Stimulated activated CD4-positive, alpha-beta T cell treated with anti-CD3 and anti-CD28 coated beads, Interleukin-2, amount 100 ng/mL, for 48 hours (primary cell): ENCODE results near the gene TMEM135.
"Not testable (repeated sequence)": the region's sequence is repeated elsewhere in the genome, so short reads cannot be mapped to it uniquely, and the experiment has no call there.

Source experiments
- DNase-seq, 2 donors: peaks; one replicate each; pipeline ENCODE4 v3.0.0-alpha.2; 2020

TMEM135 gene

DNA sequence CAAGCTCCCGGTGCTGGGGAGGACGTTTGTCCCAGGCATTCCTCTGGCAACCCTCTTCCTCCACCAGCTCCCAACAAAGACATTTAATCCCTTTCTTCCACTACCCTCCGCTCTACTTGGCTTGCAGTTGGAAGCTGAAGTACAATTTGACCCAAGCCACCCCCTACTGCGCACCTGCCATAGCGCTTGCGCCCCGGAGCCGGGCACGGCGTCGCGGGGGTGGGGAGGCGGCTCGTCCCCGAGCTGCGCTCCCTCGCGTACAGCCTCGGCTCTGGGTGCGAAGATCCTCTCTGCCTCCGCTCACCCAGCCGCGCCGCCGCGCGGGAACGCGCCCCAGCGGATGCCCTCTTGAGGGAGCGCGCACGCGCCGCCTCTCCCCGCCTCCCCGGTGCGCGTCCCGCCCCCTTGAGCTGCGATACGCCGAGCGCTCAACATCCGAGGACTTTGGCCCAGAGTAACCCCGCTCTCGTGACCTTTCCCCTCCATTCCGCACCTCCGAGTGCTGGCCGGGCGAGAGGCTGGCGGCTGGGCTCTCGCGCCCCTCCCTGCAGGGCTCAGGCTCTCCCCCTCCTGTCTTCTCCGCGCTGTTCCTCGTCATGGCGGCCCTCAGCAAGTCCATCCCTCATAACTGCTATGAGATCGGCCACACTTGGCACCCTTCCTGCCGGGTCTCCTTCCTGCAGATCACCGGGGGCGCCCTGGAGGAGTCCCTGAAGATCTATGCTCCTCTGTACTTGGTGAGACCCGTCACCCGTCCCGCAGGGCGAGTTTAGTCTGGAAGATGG is at the start of gene TMEM135:
Gene TMEM135 (plus strand): TSS at position 485 of the 785 bp plus-strand sequence. CDS start 112 bp downstream, at position 597.
- peak; percentile 92 to 95 for DNase-seq

DNA sequence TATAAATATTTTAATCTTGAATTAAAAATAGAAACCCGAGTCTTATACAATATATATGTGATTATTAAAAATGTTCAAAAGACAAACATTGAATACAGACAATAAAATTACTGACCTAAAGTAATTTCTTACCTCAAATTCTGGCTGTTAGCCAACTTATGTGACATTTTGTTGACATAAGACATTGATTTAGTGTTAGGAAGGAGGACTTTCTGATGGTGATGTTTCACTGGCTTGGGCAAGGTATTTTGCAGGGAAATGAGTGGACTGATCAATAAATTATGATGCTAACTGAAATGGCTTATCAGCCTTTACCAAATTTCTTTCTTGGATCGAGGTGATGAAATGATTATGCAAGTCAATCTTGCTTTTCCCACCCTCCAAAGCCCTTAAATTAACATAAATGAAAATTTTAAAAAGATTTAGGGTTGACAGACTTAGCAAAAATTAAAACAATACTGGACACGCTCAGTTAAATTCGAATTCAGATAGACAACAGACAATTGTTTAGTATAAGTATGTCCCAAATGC is 49.3 kb upstream of the TMEM135 start:
- no peak for DNase-seq

DNA sequence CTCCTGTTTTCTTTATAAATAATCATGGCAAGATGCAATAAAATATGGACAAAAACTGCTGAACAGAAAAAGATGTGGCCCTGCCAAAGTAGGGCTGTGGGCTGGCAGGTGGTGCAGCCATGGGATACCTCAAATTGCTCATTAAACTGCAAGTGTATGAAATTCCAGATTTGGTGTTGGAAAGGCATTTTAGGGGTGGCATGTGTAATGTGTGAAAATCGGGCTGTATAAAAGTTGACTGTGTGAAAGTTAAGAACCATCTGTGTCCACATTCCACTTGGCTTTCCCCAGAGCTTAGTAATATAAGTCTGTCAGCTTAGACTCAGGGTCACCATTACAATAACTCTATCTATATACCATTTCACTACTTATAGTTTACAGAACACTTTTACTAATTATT is 47.7 kb upstream of the TMEM135 start:
- DNase-seq, result no peak

DNA sequence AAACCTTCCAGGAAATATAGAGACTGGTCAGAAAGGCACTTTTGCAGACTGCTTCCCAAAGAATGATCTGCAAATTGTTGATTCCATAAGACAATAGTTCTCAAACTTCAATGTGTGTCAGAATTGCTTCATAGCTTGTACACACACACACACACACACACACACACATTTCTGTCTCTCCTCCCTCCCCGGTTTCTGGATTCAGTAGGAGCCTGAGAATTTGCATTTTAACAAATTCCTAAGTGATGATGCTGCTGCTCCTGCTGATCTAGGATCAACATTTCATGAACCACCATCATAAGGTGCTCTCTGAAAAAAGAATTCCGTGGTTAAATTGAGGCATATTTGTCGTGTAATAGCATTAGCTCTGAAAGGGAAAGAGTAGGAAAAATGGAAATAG is 47.2 kb upstream of the TMEM135 start:
- DNase-seq, result no peak

DNA sequence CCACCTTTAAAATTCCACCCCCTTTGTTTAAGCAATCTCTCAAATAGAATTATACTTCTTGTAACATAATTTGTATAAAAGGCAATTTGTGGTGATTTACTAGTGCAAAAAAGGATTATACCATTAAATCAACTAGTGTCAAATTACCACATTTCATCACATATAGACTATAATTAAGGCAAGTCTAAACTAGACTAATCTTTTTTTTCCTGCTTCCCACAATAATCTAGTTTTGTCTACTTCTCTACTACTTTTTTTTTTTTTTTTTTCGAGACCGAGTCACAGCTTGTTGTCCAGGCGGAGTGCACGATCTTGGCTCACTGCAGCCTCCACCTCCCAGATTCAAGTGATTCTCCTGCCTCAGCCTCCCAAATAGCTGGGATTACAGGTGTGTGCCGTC is 46.4 kb upstream of the TMEM135 start:
- DNase-seq, result no peak

DNA sequence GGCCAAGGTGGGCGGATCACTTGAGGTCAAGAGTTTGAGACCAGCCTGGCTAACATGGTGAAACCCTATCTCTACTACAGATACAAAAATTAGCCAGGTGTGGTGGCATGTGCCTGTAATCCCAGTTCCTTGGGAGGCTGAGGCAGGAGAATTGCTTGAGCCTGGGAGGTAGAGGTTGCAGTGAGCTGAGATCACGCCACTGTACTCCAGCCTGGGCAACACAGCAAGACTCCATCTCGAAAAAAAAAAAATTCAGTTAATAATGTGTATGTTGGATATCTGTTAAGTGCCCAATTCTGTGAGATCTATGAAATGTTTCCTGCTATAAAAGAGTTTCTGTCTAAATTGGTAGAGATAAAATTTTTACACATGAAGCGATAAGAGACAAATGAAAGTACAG is 45.4 kb upstream of the TMEM135 start:
- DNase-seq, result not testable (repeated sequence)

DNA sequence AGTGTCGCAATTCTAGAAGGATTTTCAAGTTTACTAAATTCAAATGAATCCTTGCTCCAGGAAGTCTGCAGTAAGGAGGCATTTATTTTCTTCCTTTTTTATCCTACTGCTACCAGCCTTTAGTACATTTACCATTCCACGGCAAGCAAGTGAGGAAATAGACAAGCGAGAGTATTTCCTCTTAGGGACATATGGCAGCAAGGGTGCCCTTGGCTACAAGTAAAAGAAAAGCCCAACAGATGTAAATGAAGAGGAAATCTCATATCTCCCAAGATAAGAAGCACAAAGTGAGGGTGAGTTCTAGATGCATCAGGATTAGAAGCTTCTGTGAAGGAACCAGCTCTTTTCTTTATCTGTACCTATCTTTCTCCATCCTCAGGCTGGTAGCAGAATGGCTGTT is 44.7 kb upstream of the TMEM135 start:
- DNase-seq, result no peak

DNA sequence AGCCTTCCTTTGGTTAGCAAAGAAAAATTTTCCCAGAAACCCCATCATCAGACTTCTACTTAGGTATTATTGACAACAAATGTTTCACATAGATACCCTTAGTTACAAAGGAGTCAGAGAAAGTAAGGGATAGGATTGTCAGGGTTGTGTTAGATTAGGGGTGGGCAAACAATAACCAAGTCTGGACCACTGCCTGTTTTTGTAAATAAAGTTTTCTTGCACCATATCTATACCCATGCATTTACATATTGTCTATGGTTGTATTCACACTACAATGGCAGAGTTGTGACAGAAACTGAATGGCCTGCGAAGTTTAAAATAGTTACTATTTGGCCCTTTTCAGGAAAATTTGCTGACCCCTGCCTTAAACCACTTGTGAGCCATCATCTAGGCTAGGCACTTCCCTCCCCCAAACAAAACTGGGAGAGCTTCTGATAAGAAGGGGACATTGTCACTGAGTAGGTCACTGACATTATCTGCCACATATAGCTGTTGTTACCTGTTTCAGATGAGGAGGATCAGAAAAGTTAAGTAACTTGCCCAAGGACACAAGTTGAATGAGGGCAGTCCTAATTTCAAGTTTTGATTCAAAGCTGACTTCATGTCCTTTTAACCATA is 40.7 kb upstream of the TMEM135 start:
- no peak for DNase-seq

DNA sequence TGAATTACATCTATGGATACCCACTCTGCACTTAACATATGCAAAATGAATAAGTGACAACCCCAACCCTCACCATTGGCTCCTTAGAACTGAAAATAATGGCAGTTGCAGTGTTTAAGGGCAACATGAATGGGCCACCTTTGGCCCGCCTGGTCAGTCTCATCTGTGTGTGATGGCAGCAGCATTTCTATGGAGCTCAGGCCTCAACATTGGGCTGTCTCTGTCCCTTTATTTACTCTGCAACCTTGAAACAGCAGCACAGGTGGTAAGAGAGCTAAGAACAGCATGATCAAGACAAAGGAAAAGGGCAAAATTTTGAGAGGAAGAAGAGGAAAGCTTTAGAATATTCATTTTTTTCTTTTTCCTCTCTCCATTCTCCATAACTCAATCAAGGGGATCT is 38.3 kb upstream of the TMEM135 start:
- no peak for DNase-seq

DNA sequence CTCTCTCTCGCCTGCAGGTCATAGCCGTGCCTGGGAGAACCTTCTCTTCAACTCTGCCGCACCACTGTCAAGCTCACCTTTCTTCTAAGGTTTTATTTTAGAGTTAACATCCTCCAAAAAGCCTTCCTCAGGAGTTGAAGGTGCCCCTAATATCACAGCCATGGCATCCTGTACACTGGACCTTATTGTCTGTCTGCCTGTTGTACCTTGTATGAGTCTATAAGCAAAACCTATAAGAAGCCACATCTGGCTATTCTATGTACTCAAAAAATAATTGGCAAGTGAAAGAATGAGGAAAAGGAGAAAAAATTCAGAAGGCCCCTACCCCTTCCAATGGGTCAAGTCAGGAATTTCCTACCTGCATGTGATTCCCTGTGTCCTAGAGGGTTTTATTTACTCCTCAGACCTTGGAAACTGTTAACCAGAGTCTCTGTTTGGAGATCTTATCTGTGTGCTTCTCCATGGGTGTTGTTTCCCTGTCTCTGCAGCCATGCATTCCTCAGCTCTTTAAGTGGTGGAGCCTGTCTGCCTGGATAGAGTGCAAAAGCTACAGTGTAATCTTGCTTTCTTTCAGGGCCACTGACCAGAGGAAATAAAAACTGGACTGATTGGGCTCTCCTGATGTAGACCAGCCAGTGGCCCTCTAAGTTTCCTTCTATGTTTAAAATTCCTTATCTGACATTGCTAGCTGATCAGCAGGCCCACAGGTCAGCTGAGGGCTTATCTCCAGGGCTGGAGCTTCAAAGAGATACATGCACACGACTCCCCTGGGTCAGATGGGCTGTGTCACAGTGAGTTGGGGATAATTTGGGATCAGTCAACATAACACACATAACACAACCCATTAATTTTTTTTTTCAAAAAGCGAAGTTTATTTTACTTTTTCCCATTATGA is 37.6 kb upstream of the TMEM135 start:
- no peak for DNase-seq

DNA sequence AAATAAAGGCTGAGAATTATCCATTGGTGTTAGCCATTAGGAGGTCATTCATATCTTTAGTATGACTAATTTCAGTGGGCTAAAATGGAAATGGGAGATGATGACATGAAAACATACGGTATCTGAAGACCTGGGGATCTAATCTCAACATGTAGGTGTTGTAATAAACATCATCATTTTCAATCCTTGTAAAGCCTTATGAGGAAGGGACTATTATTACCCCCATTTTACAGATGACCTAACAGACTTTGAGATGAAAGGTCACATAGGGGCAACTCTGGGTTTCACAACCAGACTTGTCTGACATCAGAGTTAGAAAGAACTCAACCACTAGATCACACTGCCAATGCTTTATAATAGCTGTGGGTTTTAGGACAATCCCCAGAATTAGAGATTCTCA is 34.8 kb upstream of the TMEM135 start:
- no peak for DNase-seq

DNA sequence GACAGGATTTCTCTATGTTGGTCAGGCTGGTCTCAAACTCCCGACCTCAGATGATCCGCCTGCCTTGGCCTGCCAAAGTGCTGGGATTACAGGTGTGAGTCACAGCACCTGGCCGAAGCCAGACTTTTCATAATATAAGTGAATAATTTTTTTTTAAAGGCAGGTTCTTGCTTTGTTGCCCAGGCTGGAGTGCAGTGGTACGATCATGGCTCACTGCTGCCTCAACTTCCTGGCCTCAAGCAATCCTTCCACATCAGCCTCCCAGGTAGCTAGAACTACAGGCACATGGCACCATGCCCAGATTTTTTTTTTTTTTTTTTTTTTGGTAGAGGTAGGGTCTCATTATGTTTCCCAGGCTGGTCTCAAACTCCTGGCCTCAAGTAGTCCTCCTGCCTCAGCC is 33.5 kb upstream of the TMEM135 start:
- not testable (repeated sequence) for DNase-seq

DNA sequence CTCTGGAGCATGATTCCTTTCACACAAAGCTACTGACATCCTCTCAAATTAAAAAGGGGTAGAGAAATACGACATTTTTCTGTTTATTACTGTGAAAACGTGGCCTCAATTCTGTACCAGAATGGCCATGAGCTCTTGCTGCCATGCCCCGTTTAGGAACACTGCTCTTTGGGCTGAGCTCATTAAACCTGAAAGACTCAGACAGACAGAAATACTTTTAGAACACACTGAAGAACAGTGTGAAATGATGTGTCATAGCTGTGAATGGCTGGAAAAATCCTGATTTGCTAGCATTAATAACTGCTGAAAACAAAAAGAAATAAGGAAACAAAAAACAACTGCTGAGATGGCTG is 32.2 kb upstream of the TMEM135 start:
- no peak for DNase-seq

DNA sequence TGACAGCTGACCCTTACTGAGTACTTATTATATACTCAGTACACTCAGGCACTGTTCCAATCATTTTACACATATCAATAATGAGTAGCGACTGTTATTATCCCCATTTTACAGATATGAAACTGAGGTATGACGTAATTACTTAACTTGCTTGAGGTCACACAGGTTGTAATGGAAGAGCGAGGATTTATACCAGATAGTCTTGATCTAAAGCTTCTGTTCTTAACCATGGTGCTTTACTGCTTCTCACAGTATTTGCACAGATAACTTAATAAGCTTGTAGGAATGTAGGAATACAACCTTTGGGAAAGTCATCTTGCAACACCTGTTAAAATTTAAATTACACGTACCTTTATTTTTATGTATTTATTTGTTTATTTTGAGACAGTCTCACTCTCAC is 31.7 kb upstream of the TMEM135 start:
- DNase-seq, result no peak

DNA sequence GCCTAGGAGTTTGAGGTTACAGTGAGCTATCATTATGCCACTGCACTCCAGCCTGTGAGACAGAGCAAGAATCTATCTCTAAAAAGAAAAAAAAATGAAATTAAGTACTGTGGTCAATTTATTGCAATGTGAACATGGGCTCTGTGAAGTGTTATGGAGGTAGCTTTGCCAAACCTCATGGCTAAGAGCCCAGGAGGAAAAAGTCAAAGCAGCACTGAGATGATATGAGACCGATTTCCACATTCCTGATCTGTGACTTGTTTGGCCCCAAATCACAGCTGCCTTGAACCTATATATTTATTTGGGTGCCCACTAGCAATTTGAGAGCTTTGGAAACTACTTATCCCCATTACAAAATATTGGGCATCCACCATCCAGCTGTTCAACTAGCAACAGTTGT is 29.8 kb upstream of the TMEM135 start:
- no peak for DNase-seq

DNA sequence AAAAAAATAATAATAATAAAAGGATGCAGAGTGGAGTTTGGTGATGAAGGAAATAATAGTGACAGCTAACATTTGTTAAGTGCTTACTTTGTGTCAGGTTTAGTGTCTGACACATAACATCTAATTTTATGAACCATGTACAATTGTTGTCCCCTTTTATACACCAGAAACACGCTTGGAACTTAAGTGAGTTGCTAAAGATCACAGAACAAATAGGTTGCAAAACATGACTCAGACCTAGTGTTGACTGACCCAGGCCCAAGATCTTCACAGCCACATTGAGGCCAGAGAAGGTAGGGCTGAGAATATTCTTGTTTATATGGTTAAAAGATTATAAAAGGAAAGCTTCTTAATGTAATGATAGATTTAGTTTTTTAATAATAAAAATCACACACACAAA is 25.6 kb upstream of the TMEM135 start:
- no peak for DNase-seq

DNA sequence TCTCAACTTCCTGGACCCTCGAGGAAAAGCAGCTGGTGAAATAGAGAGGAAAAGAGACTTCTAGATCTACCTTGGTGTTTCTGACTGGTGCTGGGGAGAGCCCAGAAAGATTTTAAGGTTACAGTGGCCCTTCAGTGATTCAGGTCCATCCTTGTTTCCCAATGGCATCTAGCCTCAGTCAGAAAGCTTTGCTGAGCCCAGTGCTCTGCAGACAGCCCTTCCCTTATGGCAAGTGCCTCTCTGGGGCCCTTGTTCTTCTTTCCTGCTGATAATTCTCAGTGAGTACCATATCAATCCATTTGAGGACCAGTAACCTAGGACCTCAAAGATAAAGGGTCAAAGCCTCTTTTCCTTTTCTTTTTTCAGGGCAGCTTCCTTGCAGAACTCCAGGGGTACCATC is 25.1 kb upstream of the TMEM135 start:
- no peak for DNase-seq

DNA sequence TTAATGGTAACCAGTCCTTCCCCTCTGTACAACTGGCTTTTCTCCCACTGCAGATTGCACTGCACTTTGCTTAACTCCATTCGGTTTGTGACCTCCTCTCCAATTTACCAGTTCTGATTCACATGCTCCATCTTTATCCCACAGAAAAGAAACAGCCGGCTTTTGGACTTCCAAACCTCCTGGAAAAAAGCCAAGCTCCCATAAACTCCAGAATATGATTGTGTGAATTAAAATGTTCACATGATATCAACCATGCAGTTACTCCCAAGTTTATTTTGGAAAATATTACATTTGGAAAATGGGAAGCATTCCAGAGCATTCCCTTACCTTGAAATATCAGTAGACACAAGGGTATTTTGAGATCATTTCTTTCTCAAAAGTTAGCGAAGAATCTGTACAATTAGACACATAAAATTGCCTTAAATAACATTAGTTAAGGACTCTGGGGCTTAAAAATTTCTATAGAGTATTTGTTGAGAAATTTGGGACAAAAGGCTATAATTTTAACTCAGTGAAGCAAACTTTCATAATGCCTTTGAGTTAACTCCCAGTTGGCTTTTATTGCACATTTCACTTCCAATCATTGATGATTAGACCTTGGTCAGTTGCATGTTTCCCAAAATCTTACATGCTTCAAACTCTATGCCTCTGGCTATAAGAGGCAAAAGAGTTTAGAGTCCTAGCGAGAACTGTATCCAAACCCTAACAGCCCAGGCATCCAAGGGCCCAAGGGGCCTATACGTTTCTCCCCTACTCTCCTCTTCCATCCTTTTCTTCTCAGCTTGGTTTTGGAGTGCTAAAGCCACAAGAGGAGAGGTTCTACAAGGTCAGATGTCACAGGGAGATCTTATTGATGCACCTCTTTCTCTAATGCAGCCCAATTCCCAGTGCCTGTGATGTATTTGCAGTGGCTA is 23.6 kb upstream of the TMEM135 start:
- DNase-seq, result no peak

DNA sequence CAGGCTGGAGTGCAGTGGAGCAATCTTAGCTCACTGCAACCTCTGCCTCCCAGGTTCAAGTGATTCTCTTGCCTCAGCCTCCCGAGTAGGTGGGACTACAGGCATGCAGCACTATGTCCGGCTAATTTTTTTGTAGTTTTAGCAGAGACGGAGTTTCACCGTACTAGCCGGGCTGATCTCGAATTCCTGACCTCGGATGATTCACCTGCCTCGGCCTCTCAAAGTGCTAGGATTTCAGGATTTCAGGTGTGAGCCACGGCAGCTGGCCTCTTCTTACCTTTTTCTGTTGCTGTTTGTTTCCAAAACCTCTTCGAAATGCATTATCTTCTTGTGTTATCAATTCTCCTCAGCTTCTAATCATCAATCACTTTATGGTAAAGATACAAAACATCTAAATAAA is 22.1 kb upstream of the TMEM135 start:
- no peak for DNase-seq

DNA sequence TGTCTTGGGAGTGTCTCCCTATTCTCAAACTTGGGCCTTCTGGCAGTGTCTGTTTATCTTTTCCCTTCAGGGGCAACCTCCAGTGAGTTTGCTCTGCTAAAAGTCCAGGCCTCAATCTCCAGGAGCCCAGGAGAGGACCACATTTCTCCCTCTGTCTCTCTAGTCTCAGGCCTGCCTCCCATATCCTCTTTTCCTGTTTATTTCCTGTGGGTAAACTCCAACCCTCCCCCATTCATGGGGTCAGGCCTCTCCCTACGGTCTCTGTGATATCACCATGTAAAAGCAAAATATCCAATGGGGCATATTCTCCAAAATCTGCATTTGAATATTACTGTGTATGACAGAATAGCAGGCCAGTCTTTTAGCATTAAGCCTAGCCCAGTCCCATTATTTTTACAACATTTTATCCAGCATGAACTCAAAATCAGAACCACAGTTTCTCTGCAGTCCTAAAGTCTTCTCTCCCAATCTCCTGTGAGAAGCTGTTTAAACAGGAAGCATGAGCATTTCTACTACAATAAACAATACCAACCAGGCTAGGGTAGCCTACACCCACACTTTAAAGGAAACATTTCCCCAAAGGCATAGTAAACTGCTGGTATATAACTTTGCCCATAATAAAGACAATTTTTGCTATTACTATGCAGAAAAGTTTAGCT is 18.0 kb upstream of the TMEM135 start:
- no peak for DNase-seq

DNA sequence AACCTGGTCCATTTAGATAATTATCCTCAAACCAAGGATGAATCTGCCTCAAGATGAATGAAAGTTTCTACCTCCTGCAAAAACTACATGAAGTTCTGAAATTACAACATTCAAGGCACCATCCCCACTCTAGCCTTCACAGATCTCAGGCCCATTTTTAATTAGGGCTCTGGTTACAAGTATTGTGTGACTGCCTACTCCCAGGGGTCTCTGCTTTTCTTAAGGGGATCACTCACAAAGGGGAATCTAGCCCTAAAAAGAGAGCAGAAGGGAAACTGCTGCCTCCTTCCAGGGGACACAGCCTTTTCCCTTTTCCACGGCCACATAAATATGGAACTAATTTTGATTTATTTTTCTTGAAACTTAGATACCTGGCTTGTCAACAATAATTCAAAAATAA is 17.4 kb upstream of the TMEM135 start:
- DNase-seq, result no peak
